ENCODE measurements around the gene CPT2.
"Not testable (repeated sequence)": the region's sequence is repeated elsewhere in the genome, so short reads cannot be mapped to it uniquely, and the experiment has no call there.

The CPT2 gene

DNA sequence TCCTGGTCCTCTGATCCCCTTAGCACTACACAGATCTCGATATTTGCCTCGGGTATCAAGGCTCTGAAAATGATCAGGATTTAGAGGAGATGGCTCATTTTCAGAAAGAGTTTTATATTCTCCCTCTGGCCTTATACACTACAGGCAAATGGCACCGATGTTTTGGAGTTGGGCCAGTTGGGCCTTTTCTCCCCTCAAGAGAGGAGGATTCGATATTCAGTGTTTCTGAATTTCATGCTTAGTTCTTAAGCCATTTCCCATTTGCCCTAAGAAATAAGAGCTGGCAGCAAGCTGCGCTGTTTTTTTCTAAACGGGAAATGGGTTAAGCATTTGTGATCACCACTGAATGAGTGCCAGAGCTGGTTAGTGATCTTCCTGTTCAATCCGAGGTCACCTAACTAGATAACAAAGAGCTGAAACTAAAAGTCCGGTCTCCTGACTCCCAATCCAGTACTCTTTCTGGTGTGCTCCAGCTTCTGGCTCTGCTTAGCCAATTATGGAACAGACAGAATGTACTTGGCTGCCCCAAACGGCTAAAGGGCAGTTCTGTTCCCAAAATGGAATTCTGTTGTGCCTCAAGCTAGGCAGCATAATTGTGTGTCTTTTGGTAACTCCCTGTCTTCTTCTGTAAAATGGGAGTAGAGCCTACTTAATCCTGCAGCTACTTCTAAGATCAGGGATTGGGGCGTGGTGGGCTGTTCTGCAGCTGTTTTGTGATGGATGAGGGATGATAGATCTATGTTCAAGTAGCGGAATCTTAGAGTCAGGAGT is 1.2 kb upstream of the CPT2 start:
- Histone ChIP-seq H3K27me3 (no peaks in the 10 kb centered on the region), H3K4me2 (no peak overlapping the region; the same call in 1 of the 2 replicates), H3K36me3 (peaks cover under 1% of the 10 kb centered on the region; the same call in 1 of the 2 replicates), H3K27ac (no peak overlapping the region), H3K9ac (no peak overlapping the region), H3K4me3 (no peak overlapping the region), H3K4me1 (peaks cover 27% of the 10 kb centered on the region), H3K9me3 (peaks cover 6% of the 10 kb centered on the region), H4K20me1 (no peaks in the 10 kb centered on the region)
- TF ChIP-seq Cebpa-rat (IDR thresholded peaks at IDR 0.05) = no peak

DNA sequence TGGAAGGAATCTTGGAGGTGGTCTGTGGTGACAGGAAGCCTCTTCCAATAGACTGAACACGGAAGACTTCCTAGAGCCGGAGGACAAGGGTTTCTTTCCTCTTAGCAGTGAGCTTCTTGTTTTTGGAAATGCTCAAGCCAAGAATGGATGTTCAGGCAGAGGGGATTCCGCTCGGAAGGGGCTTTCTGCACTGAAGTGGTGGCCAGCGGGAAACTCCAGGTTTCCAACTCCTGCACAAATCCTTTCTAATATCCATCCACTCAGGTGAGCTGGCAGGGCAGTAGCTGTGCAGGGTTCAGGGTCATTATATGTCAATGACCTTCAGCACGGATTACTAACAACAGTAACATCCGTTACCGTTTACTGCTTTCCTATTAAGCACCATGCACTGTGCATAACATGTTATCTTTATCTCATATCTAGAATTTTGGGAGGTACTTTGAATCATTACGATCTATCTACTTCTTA is 573 bp upstream of the CPT2 start:
- Histone ChIP-seq H3K9me3 (peaks cover 6% of the 10 kb centered on the region), H3K27ac (peak overlapping the region; percentile 98), H3K4me3 (peak overlapping the region; percentile 92), H3K9ac (peak overlapping the region; percentile 96), H3K4me1 (peaks cover 27% of the 10 kb centered on the region), H3K36me3 (peaks cover 7% of the 10 kb centered on the region), H4K20me1 (no peaks in the 10 kb centered on the region), H3K4me2 (peak overlapping the region; percentile 91), H3K27me3 (no peaks in the 10 kb centered on the region)
- no peak for TF ChIP-seq Cebpa-rat (IDR thresholded peaks at IDR 0.05)

DNA sequence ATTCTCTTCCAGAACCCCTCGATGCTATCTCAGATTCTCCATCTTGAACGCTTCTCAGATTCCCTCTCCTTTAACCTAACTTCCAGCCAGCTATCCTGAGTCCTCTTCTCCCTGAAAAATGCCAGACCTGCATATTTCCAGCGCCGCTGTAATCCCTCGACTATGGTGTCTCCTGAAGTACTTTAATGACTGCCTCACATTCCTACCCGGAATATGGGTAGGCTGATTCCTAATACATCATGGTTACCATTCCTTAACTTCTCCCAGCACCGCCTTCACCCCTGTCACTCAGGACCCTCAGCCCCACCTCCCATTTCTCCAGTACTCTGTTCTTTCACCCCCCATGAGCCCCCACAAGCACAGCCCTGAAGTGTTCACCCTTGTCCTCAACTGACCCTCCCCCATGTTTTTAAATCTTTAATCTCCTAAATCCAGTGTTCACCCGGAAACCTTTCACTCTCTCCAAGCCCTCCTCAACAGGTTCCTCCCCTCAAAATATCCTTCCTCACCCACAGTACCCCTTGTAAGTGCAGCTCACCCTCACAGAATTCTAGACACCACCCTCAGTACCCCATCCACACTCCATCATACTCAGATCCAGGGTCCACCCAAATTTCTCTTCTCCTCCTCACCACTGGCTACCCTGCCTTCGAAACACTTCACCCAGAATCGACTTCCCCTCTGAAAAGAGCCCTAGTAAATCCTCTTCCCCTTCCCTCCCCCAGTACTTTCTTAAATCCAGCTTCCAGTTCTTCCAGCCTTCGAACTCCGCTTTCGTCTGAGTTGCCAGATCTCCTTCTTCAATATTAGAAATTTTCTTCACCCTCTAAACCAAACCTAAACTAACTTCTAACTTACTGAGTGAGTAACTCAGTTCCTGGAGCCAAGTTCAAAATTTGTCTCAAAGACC is 922 bp downstream of the CPT2 start:
- H3K27ac ChIP-seq = peak overlapping the region; percentile 98
- H3K27me3 ChIP-seq = no peaks in the 10 kb centered on the region
- peaks cover 21% of the 10 kb centered on the region for H3K36me3 ChIP-seq
- H3K4me2 ChIP-seq = peak overlapping the region; percentile 91
- H3K4me3 ChIP-seq = peak overlapping the region; percentile 92
- H3K4me1 ChIP-seq = peaks cover 27% of the 10 kb centered on the region
- TF ChIP-seq Cebpa-rat (IDR thresholded peaks at IDR 0.05) = no peak
- H3K9ac ChIP-seq = peak overlapping the region; percentile 96
- H3K9me3 ChIP-seq = peaks cover 2% of the 10 kb centered on the region
- H4K20me1 ChIP-seq = no peaks in the 10 kb centered on the region

DNA sequence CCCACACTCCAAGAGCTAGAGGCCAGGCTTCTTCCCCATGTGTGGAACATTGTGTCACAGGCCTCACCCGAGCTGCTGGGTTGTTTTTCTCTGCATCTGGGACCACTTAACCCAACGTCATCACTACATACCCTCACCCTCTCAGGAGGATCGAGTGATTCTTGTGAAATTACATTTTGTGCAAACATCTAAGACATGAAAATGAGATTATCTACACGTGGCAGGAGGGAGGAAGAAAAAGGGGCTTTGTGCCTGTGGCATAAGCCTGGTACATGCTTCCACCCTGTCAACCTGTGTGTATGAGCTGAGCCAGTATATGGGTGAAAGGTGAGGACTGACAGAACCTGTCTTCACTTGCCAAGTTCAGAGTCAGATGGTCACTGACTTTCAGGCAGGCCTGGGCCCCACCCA is 1.6 kb downstream of the CPT2 start:
- Histone ChIP-seq H3K27me3 (no peaks in the 10 kb centered on the region), H3K4me3 (no peak overlapping the region), H4K20me1 (no peaks in the 10 kb centered on the region), H3K27ac (peak overlapping the region; percentile 98; the same call in 1 of the 2 replicates), H3K36me3 (peaks cover 28% of the 10 kb centered on the region), H3K4me2 (peak overlapping the region; percentile 91), H3K9me3 (no peaks in the 10 kb centered on the region), H3K9ac (peak overlapping the region; percentile 96; the same call in 1 of the 2 replicates), H3K4me1 (peaks cover 27% of the 10 kb centered on the region)
- no peak for TF ChIP-seq Cebpa-rat (IDR thresholded peaks at IDR 0.05)

DNA sequence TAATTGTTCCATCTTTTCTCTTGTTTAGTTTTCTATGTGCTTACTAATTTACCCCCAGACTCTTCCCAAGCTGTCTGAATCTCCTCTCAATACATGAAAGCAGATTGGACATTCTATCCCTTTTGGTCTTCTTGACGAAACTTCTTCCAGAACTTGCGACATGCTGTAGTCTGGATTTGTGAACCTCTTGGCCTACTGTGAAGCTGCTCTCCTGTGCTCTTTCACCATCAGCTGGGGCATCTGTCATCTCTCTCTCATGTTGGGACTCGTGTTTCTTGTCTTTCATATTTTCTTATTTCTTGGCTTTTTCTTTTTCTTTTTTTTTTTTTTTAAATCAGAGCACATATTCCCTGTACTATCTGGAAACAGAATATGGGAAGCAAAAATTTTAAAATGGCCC is 6.8 kb downstream of the CPT2 start:
- Histone ChIP-seq H3K9me3 (peaks cover 40% of the 10 kb centered on the region), H3K36me3 (peaks cover 80% of the 10 kb centered on the region), H3K4me2 (no peak overlapping the region), H3K4me3 (no peak overlapping the region), H3K27ac (no peak overlapping the region), H3K4me1 (peaks cover 7% of the 10 kb centered on the region), H3K9ac (no peak overlapping the region), H3K27me3 (no peaks in the 10 kb centered on the region), H4K20me1 (no peaks in the 10 kb centered on the region)
- no peak for TF ChIP-seq Cebpa-rat (IDR thresholded peaks at IDR 0.05)

DNA sequence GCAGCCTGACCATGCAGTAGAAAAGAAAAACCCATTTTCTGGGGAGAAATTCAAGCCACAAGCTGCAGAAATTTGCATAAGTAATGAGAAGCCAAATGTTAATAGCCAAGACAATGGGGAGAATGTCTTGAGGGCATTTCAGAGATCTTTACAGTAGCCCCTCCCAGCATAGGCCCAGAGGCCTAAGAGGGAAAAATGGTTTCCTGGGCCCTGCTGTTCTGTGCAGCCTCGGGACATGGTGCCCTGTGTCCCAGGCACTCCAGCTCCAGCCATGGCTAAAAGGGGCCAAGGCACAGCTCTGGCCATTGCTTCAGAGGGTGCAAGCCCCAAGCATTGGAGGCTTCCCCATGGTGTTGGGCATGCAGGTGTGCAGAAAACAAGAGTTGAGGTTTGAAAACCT is 8.9 kb downstream of the CPT2 start:
- peak overlapping the region; percentile 37; the same call in 1 of the 2 replicates for H3K4me3 ChIP-seq

DNA sequence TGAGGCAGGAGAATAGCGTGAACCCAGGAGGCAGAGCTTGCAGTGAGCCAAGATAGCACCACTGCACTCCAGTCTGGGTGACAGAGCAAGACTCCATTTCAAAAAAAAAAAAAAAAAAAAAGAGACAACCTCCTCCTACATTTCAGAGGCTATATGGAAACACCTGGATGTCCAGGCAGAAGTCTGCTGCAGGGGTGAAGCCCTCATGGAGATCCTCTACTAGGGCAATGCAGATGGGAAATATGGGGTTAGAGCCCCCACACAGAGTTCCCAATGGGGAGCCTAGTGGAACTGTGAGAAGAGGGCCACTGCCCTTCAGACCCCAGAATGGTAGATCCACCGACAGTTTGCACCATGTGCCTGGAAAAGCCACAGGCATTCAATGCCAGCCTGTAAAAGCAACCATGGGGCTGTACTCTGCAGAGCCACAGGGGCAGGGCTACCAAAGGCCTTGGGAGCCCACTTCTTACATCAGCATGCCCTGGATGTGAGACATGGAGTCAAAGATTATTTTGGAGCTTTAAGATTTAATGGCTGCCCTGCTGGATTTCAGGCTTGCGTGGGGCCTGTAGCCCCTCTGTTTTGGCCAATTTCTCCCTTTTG is 9.6 kb downstream of the CPT2 start:
- H3K36me3 ChIP-seq = peaks cover 99% of the 10 kb centered on the region
- not testable (repeated sequence) for H3K27me3 ChIP-seq, H3K4me1 ChIP-seq, H3K9ac ChIP-seq, H3K4me2 ChIP-seq, H3K27ac ChIP-seq, H4K20me1 ChIP-seq
- peak overlapping the region; percentile 37 for H3K4me3 ChIP-seq
- peaks cover 40% of the 10 kb centered on the region for H3K9me3 ChIP-seq

More for the DNA sequence above, 8.9 kb downstream of the CPT2 start:
- H4K20me1 ChIP-seq, H3K27ac ChIP-seq, H3K27me3 ChIP-seq, H3K4me1 ChIP-seq, H3K4me2 ChIP-seq, H3K9ac ChIP-seq: not testable (repeated sequence)
- H3K9me3 ChIP-seq = peaks cover 40% of the 10 kb centered on the region
- peaks cover 99% of the 10 kb centered on the region for H3K36me3 ChIP-seq

DNA sequence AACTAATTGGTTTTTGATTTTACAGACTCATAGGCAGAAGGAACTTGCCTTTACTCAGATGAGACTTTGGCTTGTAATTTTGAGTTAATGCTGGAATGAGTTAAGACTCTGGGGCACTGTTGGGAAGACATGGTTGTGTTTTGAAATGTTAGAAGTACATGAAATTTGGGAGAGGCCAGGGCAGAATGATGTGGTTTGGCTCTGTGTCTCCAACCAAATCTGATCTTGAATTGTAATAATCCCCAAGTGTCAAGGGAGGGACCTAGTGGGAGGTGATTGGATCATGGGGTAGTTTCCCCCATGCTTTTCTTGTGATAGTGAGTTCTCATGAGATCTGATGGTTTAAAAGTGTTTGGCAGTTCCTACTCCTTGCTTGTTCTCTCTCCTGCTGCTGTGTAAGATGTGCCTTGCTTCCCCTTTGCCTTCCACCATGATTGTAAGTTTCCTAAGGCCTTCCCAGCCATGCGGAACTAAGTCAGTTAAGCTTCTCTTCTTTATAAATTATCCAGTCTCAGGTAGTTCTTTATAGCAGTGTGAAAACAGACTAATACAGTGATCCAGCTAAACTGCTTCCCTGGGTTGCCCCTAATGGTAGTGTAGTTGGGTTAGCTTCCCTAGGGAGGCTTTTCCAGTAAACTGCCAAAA is 10.2 kb downstream of the CPT2 start:
- no peak overlapping the region for H3K9ac ChIP-seq
- H3K27ac ChIP-seq = no peak overlapping the region
- peaks cover 99% of the 10 kb centered on the region for H3K36me3 ChIP-seq
- no peak overlapping the region for H3K4me3 ChIP-seq
- no peaks in the 10 kb centered on the region for H4K20me1 ChIP-seq
- no peaks in the 10 kb centered on the region for H3K27me3 ChIP-seq
- peaks cover 40% of the 10 kb centered on the region for H3K9me3 ChIP-seq
- no peak overlapping the region for H3K4me2 ChIP-seq
- no peaks in the 10 kb centered on the region for H3K4me1 ChIP-seq
- TF ChIP-seq Cebpa-rat (IDR thresholded peaks at IDR 0.05) = no peak

DNA sequence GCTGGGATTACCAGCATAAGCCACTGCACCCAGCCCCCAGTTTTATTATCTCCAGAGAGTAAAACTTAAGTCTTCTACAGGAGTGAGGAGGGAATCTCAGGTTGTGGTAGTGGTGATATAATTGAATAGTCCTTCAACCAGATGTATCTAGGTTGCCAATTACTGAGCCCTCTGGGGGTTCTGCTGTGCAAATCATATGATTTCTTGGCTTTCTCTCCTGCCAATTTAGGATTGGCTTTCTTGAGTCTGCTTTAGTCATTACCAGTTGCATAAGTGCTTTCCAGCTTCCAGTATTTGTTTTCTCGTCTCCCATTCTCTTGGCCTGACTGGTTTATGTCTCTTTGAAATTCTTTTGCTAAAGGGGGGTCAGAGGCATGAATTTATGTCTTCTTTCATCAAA is 11.1 kb downstream of the CPT2 start:
- Histone ChIP-seq H3K27ac (no peak overlapping the region), H3K27me3 (no peaks in the 10 kb centered on the region), H3K9ac (no peak overlapping the region), H3K4me2 (no peak overlapping the region), H3K4me1 (no peaks in the 10 kb centered on the region), H3K9me3 (peaks cover 40% of the 10 kb centered on the region), H3K36me3 (peaks cover 99% of the 10 kb centered on the region), H4K20me1 (no peaks in the 10 kb centered on the region), H3K4me3 (no peak overlapping the region)
- no peak for TF ChIP-seq Cebpa-rat (IDR thresholded peaks at IDR 0.05)

Data from BLaER1 (cell line).